ENCODE results near the gene IRAK2. TPM values are rescaled to one million over a fixed set of nuclear protein-coding genes. Genes with fewer than 3 reads are reported as not detected.

Gene IRAK2
- total RNA-seq, 4 donors from 2014 or later, result 0.29 to 8.7 (median 3.7) TPM

DNA sequence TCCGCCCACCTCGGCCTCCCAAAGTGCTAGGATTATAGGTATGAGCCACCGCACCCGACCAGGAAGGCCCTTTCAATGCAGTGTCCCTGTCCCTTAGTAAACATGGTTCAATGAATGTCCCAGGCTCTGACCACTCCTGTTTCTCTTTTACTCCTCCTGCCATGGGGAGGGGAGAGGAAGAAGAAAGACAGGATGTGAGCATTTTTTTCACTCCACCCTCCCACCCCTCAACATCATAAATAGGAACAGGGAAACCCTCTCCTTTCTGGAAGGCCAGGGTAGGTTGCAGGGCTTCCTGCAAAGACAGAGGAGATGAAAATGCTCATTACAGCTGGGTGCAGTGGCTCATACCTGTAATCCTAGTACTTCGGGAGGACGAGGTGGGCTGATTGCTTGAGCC lies 76.1 kb downstream of the IRAK2 start:
- H3K27ac ChIP-seq, result no peak overlapping the region
- TF ChIP-seq CTCF (IDR thresholded peaks at IDR 0.05), result no peak
- TF ChIP-seq POLR2A (IDR thresholded peaks at IDR 0.05), result no peak
- DNase-seq, result no peak
- H3K4me3 ChIP-seq, result no peak overlapping the region
- H3K4me1 ChIP-seq, result no peaks in the 10 kb centered on the region
- intact Hi-C loops (cut with DNase I; ENCODE audit: low total_unique reads), result no loop called here
- H3K27me3 ChIP-seq, result no peaks in the 10 kb centered on the region
- H3K36me3 ChIP-seq, result no peaks in the 10 kb centered on the region
- no peaks in the 10 kb centered on the region for H3K9me3 ChIP-seq

DNA sequence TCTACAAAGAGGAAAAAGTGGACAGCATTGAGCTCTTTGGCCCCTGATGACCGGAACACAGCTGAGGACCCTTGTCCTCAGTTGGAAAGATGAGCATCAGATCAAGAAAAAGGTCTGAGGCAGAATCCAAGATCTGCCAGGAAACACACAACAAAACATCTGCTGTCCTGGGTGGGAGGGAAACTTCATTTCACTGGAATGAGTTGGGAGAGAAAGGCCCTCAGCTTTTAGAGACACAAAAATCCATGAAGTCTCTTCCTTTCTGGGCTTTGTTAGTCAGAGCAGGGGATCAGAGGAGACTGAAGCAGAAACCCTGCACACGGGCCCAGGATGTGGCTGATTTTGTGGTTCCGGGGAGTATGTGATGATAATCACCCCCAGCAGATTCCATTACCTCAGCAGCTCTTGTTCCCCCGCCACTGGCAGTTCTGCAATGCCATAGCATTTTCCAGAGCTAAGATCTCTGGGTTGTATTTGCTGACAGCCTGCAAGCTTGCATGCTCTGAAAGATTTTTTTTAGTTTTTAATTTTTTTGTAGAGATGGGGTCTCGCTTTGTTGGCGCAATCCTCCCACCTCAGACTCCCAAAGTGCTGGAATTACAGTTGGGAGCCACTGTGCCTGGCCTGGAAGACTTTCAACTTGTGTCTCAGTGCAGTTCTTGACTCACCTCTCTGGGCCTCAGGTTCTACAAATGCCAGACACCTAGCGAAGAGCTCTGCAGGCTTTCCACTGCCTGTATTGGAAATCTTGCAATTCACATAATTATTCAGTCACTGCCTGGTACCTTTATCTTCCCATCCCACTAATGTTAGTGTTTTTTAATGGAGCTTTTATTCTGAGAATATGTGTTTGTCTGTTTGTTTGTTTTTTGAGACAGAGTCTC lies 77.7 kb downstream of the IRAK2 start:
- H3K27me3 ChIP-seq, result no peaks in the 10 kb centered on the region
- no peaks in the 10 kb centered on the region for H3K9me3 ChIP-seq
- H3K27ac ChIP-seq, result no peak overlapping the region
- intact Hi-C loops (cut with DNase I; ENCODE audit: low total_unique reads), result no loop called here
- TF ChIP-seq CTCF (IDR thresholded peaks at IDR 0.05), result no peak
- TF ChIP-seq POLR2A (IDR thresholded peaks at IDR 0.05), result no peak
- DNase-seq, result no peak
- H3K4me1 ChIP-seq, result no peaks in the 10 kb centered on the region
- H3K36me3 ChIP-seq, result no peaks in the 10 kb centered on the region
- H3K4me3 ChIP-seq, result no peak overlapping the region

- Histone ChIP-seq H3K9me3 (no peaks in the 10 kb centered on the region), H3K27ac (no peak overlapping the region), H3K4me1 (no peaks in the 10 kb centered on the region), H3K36me3 (no peaks in the 10 kb centered on the region), H3K27me3 (no peaks in the 10 kb centered on the region), H3K4me3 (no peak overlapping the region)
- no peak for TF ChIP-seq CTCF (IDR thresholded peaks at IDR 0.05)
- TF ChIP-seq POLR2A (IDR thresholded peaks at IDR 0.05), result no peak
- intact Hi-C loops (cut with DNase I; ENCODE audit: low total_unique reads), result no loop called here
- DNase-seq, result no peak
These were observed 79.3 kb downstream of the IRAK2 start for GRCh38 chr3:10244009-10244408.

- no peaks in the 10 kb centered on the region for H3K27me3 ChIP-seq
- intact Hi-C loops (cut with DNase I; ENCODE audit: low total_unique reads), result no loop called here
- no peak for DNase-seq
- no peak overlapping the region for H3K27ac ChIP-seq
- TF ChIP-seq CTCF (IDR thresholded peaks at IDR 0.05) (no peak), POLR2A (IDR thresholded peaks at IDR 0.05) (no peak)
- peaks cover 0 to 2% of the 10 kb centered on the region in 2 donors for H3K4me1 ChIP-seq
- no peaks in the 10 kb centered on the region for H3K9me3 ChIP-seq
- no peaks in the 10 kb centered on the region for H3K36me3 ChIP-seq
- H3K4me3 ChIP-seq, result no peak overlapping the region
These were observed 80.5 kb downstream of the IRAK2 start for GRCh38 chr3:10245081-10245712.

DNA sequence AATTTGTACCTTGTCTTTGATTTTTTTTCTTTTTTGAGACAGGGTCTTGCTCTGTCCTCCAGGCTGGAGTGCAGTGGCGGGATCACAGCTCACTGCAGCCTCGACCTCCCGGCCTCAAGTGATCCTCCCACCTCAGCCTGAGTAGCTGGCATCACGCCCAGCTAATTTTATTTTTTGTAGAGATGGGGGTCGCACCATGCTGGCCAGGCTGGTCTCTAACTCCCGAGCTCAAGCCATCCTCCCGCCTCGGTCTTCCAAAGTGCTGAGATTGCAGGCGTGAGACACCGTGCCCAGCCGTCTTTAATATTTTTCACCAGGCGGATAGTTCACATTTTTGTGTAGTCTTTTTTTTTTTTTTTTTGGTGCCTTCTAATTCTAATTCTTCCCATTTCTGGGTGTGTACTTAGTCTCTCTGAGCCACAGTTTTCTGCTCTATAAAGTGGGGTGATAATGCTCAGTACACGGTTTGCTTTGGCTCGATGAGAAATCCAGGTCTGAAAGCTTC lies 83.0 kb downstream of the IRAK2 start:
- Histone ChIP-seq H3K4me1 (peaks cover 0 to 4% of the 10 kb centered on the region in 2 donors), H3K9me3 (no peaks in the 10 kb centered on the region), H3K27me3 (no peaks in the 10 kb centered on the region), H3K4me3 (peak overlapping the region; percentile 71 to 93), H3K36me3 (no peaks in the 10 kb centered on the region), H3K27ac (peak overlapping the region; percentile 87 to 94)
- DNase-seq, result peak; percentile 23 to 26
- TF ChIP-seq POLR2A (IDR thresholded peaks at IDR 0.05) (no peak), CTCF (IDR thresholded peaks at IDR 0.05) (no peak)
- intact Hi-C loops (cut with DNase I; ENCODE audit: low total_unique reads), result no loop called here

Data from uterus (tissue), 4 donors.